Peyer's patch (tissue), 4 donors: Measurements from ENCODE around the gene SFI1. TPM values are rescaled to one million over a fixed set of nuclear protein-coding genes. Genes with fewer than 3 reads are reported as not detected.

Experiments used
- DNase-seq, 3 donors: peaks; one replicate each; pipeline ENCODE4 v3.0.0-alpha.2; 2017 to 2019
- H3K27ac ChIP-seq, 4 donors: fragments of 200-600 bp; sonication (generic); one replicate each; pipeline ENCODE4 v1.5.1; 2016 to 2019
- H3K27me3 ChIP-seq, 2 donors: fragments of 200-600 bp; sonication (generic); one replicate each; pipeline ENCODE4 v1.5.1; 2019
- H3K36me3 ChIP-seq, 3 donors: fragments of 200-600 bp; sonication (generic); one replicate each; pipeline ENCODE4 v1.5.1; 2016 to 2019
- H3K4me1 ChIP-seq, 4 donors: fragments of 200-600 bp; sonication (generic); one replicate each; pipeline ENCODE4 v1.5.1; 2016 to 2019
- H3K4me3 ChIP-seq, 4 donors: fragments of 200-600 bp; sonication (generic); 1 replicate in 3 of 4; 2 replicates in 1 of 4; pipeline ENCODE4 v1.5.1; 2016 to 2019; ENCODE audit warnings: mild to moderate bottlenecking in 1 of 4
- H3K9me3 ChIP-seq, 4 donors: fragments of 200-600 bp; sonication (generic); one replicate each; pipeline ENCODE4 v1.5.1; 2016 to 2019; ENCODE audit warnings: mild to moderate bottlenecking in 1 of 4
- CTCF ChIP-seq, 6 experiments: fragments of 450-650 bp in 4 of 6; fragments of 200-600 bp in 2 of 6; sonication (generic) in 1 of 6; IDR thresholded peaks; one replicate each; pipeline ENCODE4 v1.5.1; 2017 to 2019; ENCODE audit warnings: antibody characterized with exemption in 6 of 6, mild to moderate bottlenecking in 3 of 6, moderate library complexity in 1 of 6
- POLR2A ChIP-seq, 2 donors: fragments of 450-650 bp; IDR thresholded peaks; one replicate each; pipeline ENCODE4 v1.5.1; 2017; ENCODE audit warnings: antibody characterized with exemption in 2 of 2, mild to moderate bottlenecking in 2 of 2, moderate library complexity in 2 of 2
- total RNA-seq, 4 donors: library from RNA; depleted of rRNA; stranded (reverse); fragments of >200 nt; gene quantifications; one replicate each; pipeline ENCODE4 v1.1.0, GENCODE V29; 2016

The SFI1 gene
- total RNA-seq, 4 donors from 2014 or later, result 124 to 307 (median 198) TPM

- H3K27me3 ChIP-seq, result no peaks in the 10 kb centered on the region
- DNase-seq, result no peak
- no peak overlapping the region for H3K4me3 ChIP-seq
- no peak overlapping the region for H3K27ac ChIP-seq
- no peaks in the 10 kb centered on the region for H3K9me3 ChIP-seq
- H3K4me1 ChIP-seq, result no peaks in the 10 kb centered on the region
- peaks cover 0 to 66% (median 0%) of the 10 kb centered on the region in 3 donors for H3K36me3 ChIP-seq
- TF ChIP-seq CTCF (IDR thresholded peaks at IDR 0.05), result no peak
- no peak for TF ChIP-seq POLR2A (IDR thresholded peaks at IDR 0.05)
Observed at GRCh38 chr22:31449506-31449905, 46.8 kb upstream of the SFI1 start.

- H3K27me3 ChIP-seq, result no peaks in the 10 kb centered on the region
- no peak overlapping the region for H3K4me3 ChIP-seq
- TF ChIP-seq CTCF (IDR thresholded peaks at IDR 0.05) (peak in 5 of 6 experiments; percentile 19 to 43 (median 35)), POLR2A (IDR thresholded peaks at IDR 0.05) (no peak)
- H3K4me1 ChIP-seq, result no peaks in the 10 kb centered on the region
- H3K36me3 ChIP-seq, result peaks cover 0 to 59% (median 0%) of the 10 kb centered on the region in 3 donors
- no peak for DNase-seq
- H3K9me3 ChIP-seq, result no peaks in the 10 kb centered on the region
- H3K27ac ChIP-seq, result no peak overlapping the region
Observed at GRCh38 chr22:31451709-31452571, 44.4 kb upstream of the SFI1 start.

- H3K36me3 ChIP-seq, result peaks cover 0 to 87% (median 0%) of the 10 kb centered on the region in 3 donors
- DNase-seq, result no peak
- no peaks in the 10 kb centered on the region for H3K4me1 ChIP-seq
- no peak overlapping the region for H3K27ac ChIP-seq
- no peaks in the 10 kb centered on the region for H3K27me3 ChIP-seq
- H3K9me3 ChIP-seq, result no peaks in the 10 kb centered on the region
- H3K4me3 ChIP-seq, result no peak overlapping the region
- TF ChIP-seq POLR2A (IDR thresholded peaks at IDR 0.05), result no peak
- no peak for TF ChIP-seq CTCF (IDR thresholded peaks at IDR 0.05)
Observed at GRCh38 chr22:31461699-31462098, 34.6 kb upstream of the SFI1 start.

- no peaks in the 10 kb centered on the region for H3K27me3 ChIP-seq
- H3K4me1 ChIP-seq, result no peaks in the 10 kb centered on the region
- H3K27ac ChIP-seq, result no peak overlapping the region
- DNase-seq, result no peak
- H3K36me3 ChIP-seq, result peaks cover 0 to 89% (median 0%) of the 10 kb centered on the region in 3 donors
- TF ChIP-seq CTCF (IDR thresholded peaks at IDR 0.05), result no peak
- no peak for TF ChIP-seq POLR2A (IDR thresholded peaks at IDR 0.05)
- no peak overlapping the region for H3K4me3 ChIP-seq
- no peaks in the 10 kb centered on the region for H3K9me3 ChIP-seq
Observed at GRCh38 chr22:31465307-31465706, 31.0 kb upstream of the SFI1 start.

DNA sequence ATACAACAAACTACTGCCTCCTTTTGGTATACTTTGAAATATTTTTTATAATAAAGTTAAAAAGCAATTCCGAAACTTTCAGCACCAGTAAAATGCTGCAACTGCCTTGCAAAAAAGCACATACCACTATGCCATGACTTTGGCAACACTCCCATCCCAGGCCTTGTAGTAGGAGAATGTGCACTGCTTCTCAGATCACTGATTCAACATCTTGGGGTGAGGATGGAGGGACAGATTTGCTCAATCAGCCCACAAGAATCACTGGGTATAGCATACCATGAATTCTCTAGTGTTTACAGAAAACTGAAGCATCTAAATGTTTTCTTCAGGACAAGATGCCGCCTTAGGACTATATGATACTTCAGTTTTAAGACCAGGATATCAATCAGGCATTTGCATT lies 21.6 kb upstream of the SFI1 start:
- H3K4me1 ChIP-seq, result no peaks in the 10 kb centered on the region
- H3K4me3 ChIP-seq, result no peak overlapping the region
- no peaks in the 10 kb centered on the region for H3K9me3 ChIP-seq
- H3K36me3 ChIP-seq, result peaks cover 0 to 31% (median 0%) of the 10 kb centered on the region in 3 donors
- no peak overlapping the region for H3K27ac ChIP-seq
- DNase-seq, result no peak
- TF ChIP-seq POLR2A (IDR thresholded peaks at IDR 0.05) (no peak), CTCF (IDR thresholded peaks at IDR 0.05) (no peak)
- no peaks in the 10 kb centered on the region for H3K27me3 ChIP-seq
